Sigmoid colon (tissue), 4 donors: ENCODE data around the gene EXOC3L4.

ENCODE experiments used
- CTCF ChIP-seq, 4 experiments: fragments of 450-650 bp in 3 of 4; fragments of 200-600 bp in 1 of 4; IDR thresholded peaks; one replicate each; pipeline ENCODE4 v1.5.1; 2016 to 2019; ENCODE audit warnings: antibody characterized with exemption in 4 of 4, mild to moderate bottlenecking in 3 of 4, moderate library complexity in 2 of 4
- POLR2AphosphoS5 ChIP-seq, 4 donors: sonication (generic); formaldehyde crosslinking; IDR thresholded peaks; one replicate each; pipeline ENCODE4 v1.6.1; 2017; ENCODE audit warnings: antibody characterized with exemption in 4 of 4

- TF ChIP-seq POLR2AphosphoS5 (IDR thresholded peaks at IDR 0.05) (no peak), CTCF (IDR thresholded peaks at IDR 0.05) (no peak)
Observed at GRCh38 chr14:103096387-103096786, 1.9 kb downstream of the EXOC3L4 start.
